Spleen (tissue), 7 donors: ENCODE data around the gene NEIL1.
A peak's percentile ranks its signal among the peaks of the same experiment; 100 is the strongest.

ENCODE experiments used
- POLR2AphosphoS5 ChIP-seq, 3 donors: sonication (generic); formaldehyde crosslinking; IDR thresholded peaks; one replicate each; pipeline ENCODE4 v1.5.1; 2017; ENCODE audit warnings: antibody characterized with exemption in 3 of 3
- TF ChIP-seq, protein P1 (sequence below), 11 experiments: fragments of 200-600 bp in 7 of 11; fragments of 450-650 bp in 4 of 11; sonication (generic) in 4 of 11; IDR thresholded peaks in 8 of 11; conservative IDR thresholded peaks in 3 of 11; 1 replicate in 7 of 11; 2 replicates in 4 of 11; pipeline versions ENCODE4 v1.4.0 to v1.8.0; 2016 to 2021; ENCODE audit warnings: antibody characterized with exemption in 11 of 11, inconsistent platforms in 4 of 11, mild to moderate bottlenecking in 1 of 11
- donor health status: DM: no; HTN: no; CAD: no; lungs with moderate emphysema.
- donor health status: DM: no; HTN: no; CAD: no.
- donor health status: DM: no; HTN: no; CAD: no.

DNA sequence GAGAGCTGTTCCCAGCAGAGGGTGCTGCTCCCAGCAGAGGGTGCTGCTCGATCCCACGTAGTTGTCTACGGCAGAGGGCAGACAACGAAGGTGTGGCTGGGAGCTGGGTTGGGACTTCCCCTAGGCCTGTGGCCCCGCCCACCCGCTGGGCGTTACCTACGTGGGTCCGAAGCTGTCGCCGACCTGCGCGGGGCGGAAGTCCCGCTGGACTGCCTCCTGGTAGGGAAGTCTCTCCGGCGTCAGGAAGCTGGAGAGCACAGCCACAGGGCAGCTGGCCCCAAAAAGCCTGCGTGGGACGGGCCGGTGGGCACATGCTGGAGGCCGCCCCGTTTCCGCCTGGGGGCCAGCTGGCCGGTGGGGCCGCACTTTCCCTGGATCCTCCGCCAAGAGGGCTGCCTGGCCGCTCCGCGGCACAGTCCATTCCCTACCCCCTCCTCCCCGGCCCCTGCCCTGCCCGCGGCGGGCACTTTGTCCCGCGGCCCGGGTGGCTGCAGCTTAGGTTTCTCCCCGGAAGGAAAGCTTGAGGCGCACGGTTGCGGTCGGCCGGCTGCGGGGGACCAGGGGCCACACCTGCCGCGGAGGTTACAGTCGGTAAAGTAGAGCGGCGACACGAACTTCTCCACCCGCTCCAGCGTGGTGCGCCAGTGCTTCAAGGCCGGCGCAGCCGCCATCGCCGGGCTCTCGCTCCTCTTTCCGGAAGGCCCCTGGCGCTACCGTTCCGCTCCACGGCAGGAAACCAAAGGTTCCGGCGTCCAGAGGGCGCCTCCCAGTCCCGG lies 21.3 kb downstream of the NEIL1 start, which contains the start of gene MAN2C1:
- TF ChIP-seq, protein P1, sequence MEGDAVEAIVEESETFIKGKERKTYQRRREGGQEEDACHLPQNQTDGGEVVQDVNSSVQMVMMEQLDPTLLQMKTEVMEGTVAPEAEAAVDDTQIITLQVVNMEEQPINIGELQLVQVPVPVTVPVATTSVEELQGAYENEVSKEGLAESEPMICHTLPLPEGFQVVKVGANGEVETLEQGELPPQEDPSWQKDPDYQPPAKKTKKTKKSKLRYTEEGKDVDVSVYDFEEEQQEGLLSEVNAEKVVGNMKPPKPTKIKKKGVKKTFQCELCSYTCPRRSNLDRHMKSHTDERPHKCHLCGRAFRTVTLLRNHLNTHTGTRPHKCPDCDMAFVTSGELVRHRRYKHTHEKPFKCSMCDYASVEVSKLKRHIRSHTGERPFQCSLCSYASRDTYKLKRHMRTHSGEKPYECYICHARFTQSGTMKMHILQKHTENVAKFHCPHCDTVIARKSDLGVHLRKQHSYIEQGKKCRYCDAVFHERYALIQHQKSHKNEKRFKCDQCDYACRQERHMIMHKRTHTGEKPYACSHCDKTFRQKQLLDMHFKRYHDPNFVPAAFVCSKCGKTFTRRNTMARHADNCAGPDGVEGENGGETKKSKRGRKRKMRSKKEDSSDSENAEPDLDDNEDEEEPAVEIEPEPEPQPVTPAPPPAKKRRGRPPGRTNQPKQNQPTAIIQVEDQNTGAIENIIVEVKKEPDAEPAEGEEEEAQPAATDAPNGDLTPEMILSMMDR (IDR thresholded peaks at IDR 0.05 in 8 of 11, conservative IDR thresholded peaks at IDR 0.05 in 3 of 11), result peak; percentile 56 to 84 (median 72)
- peak; percentile 97 to 98 (median 97) for TF ChIP-seq POLR2AphosphoS5 (IDR thresholded peaks at IDR 0.05)
